HK-2 (cell line): Measurements from ENCODE around the gene APEH.

Source experiments
- DNase-seq: peaks from one replicate; pipeline ENCODE4 v3.0.0-alpha.2; 2018; ENCODE audit not compliant: unreplicated experiment

The APEH gene

DNA sequence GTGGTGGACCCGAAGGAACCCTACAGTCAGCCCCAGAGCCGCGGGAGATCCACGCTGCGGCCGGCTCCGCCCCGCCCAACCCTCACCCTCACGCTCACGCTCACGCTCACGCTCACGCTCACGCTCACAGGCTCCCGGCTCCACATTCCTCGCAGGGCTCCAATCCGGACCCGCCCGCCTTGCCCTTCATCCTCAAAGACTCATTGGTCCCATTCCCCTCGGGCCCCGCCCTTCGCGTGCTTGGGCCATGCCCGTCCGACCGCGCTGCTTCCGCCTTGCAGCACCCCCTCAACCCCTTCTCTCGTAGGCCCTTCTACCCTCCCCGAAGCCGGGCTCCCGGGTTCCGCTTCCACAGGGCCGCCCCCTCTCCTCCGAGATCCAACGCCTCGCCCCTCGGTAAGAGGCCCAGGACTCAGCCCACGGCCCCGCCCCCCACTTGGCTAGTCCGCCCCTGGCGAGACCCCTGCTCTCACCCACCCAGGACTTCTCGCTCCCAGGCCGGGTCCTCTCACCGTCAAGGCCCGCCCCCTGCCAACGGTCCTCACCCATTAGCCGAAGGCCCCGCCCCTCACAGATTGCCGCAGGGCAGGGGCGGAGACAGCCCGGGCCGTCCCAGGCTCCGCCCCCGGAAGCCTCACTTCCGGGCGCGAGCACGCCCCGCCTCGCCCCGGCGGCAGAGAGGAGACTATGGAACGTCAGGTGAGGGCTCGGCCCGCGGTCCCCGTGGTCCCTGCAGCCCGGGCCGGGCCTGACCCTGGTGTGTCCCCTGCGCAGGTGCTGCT lies at the start of gene APEH:
APEH (plus strand) TSS at position 637 of the 782 bp plus-strand sequence; CDS start at position 688, 51 bp downstream.
- peak; percentile 97 for DNase-seq

DNA sequence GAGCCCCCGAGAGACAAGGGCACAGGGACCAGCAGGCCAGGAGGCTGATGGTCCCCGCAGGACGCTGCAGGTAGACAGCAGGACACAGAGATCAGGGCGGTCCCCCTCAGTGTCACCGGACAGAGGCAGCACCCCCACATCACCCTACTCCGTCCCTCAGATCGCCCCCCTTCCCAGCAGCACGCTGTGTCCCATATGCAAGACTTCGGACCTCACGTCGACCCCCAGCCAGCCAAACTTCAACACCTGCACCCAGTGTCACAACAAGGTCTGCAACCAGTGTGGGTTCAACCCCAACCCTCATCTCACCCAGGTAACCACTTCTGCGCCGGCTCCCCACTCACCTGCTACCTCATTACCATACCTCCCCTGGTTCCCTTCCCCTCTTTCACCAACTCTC lies 49.1 kb upstream of the APEH start:
- no peak for DNase-seq

DNA sequence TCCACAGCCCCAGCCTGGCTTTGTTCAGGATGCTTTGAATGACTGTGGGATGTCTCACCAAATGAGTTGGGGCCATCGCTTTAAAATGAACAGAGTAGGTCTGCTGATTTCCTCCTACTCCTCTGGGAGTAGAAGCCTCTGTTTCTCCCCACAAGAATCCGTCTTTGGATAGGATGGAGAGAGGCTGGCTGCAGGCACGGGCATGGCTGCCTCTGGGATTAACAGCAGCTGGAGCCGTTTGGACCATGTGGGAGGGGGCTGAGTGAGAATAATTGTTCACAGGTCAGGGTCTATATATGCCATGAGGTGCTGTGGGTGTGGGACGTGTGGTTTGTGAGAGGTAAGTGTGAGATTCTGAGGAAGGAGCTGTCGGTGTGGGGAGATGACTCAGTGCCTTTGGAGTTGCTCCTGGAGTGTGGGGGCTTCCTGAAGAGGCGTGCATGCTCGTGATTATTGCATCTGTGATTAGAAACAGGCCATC lies 48.0 kb upstream of the APEH start:
- no peak for DNase-seq

DNA sequence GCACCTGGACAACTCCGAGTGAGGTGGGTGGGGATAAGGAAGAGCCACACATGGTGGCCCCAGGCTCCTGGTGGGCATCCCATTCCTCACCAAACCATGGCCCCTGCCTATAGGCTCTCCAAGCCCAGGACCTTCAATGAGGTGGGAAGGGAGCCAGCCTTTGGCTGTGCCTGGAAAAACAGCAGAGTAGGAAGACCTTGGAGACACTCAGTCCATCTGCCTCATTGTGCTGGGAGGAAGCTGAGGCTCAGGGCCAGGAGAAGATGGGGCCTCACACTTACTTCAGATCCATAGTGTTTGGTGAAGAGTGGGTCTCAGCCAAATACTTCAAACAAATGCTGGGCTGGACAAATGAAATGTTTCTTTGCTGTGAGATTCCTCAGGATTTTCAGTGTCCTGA lies 47.4 kb upstream of the APEH start:
- DNase-seq = no peak

DNA sequence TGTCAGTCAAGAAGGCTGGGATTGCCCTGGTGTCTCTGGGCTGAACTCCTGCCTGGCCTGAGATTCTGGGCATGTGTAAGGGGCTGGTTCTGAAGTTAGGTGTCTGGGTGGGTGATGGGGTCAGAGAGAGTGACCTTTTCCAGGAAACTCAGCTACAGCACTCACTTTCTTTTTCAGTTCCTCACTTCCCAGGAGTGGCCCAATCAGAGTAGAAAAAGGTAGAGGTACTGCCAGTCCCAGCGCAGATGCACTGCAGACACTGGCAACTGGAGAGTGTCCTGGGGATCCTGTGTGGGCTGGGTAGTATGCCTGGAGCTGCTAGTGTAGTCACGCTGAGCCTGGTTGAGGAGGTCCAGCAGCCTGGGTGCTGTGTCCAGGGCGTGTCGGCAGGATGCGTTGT lies 46.5 kb upstream of the APEH start:
- DNase-seq = no peak

DNA sequence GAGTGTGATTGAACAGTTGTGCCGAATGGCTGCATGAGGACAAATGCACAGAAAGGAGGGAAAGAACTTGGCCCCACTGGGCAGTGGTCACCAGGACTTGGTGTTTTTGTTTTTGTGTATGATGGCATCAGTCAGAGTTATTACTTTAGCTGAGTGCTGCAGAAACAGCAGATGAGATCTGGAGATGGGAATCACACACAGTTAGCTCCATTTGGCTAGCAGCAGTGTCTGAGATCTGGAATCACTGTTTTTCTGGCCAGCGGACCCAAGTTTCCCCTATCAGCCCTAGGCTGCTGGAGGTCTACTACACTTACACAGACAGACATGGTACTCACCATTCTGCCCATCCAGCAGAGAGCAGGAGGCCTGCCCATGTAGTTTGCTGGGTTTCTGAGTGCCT lies 45.9 kb upstream of the APEH start:
- no peak for DNase-seq

DNA sequence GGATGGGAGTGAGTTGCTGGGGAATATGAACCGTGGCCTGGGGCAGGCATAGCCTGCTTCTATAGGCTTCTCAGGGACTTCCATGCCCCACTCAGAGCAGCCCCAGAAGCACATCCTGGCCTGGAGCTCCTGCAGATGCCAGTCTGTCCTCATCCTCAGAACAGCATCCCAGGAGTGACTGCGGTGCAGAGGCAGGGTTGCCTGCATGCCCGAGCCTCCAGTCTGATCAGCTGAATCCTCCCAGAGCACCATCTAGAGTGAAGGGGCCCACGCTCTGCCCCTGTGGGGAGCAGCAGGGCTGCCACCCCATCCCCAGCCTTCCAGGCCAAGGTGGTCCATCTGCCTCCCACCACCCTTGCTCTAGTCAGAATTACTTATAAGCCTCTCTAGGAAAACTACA lies 44.7 kb upstream of the APEH start:
- DNase-seq = no peak

DNA sequence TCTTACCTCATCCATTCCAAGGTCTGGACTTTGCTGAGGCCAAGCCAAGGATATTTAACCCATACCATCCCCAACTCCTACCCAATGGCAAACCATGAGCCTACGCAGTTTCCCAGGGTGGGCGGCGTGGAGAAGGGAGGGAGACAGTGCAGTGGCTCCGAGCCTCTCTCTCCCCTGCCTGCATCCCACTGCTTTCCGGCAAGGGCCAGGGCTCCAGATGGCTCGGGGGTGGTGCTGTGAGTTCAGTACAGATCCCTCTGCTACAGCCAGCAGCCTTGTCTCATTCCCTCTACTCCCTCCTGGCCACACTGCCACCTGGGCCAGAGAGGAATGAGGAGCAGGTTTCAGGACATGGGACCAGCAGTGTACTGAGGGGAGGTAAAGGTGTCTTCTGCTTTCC lies 44.3 kb upstream of the APEH start:
- DNase-seq = no peak

DNA sequence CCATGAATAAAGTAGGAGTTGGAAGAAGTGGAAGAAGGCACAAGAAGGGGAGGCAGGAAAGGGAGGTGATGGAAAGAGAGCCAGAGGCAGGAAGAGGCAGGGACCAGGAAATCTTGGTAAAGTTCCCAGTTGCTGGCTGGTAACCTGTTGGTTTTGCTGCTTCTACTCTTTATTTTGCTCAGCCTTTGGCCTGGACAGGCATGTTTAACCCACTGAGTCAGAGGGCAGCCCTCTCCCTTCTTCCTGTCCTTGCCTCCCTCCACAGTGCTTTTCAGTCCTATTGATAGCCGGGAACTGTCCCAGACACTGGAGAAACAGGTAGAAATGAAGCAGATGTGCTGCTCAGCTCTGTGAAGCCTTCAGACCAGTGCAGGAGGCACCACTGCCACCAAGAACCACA lies 43.4 kb upstream of the APEH start:
- no peak for DNase-seq

DNA sequence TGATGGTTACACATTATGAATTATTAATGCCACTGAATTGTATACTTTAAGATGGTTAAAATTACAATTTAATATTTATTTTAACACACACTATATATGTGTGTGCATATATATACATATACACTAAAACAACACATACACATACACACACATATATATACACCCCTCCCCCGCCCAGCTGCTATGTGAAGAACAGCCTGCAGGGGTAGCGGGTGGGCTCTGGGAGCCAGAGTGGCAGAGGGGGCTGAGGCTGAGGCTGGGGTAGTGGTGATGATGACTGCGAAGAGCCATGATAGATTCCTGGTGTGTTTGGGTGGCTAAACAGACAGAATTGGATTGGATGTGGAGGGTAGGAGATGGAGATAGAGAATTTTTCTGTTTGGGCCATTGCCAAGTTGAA lies 39.4 kb upstream of the APEH start:
- DNase-seq = no peak

DNA sequence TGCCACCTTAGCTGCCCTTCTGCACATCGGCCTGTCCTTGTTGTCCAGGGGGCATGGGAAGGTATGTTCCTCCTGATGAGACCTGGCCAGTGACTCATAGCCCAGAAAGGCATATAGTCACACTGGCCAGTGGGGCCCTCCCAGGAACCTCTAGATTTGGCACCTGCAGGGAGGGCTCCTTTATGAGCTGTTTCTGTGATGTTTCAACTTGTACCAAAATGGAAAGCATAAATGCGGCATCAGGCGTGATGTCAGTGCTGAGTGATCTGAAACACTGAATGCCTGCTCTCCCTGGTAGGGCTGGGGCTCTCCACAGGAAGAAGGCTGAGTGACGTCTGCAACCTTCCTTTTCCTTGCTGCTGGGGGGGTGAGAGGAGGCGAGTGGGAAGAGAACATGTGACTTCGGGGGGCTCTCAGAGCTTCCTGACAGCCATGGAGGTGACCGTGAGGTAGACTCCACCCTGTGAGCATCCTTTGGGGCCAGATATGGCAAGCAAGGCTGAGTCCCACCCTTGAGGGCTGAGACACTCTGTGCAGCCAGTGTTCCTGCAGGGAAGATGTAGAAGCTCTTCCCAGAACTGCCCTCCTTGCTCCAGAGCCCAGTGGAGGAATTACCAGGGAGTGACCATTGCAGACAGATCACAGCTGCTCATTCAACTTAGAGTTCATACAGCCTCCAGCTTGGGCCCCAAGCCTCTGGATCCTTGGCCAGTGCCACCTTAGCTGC lies 37.1 kb upstream of the APEH start:
- DNase-seq = no peak

DNA sequence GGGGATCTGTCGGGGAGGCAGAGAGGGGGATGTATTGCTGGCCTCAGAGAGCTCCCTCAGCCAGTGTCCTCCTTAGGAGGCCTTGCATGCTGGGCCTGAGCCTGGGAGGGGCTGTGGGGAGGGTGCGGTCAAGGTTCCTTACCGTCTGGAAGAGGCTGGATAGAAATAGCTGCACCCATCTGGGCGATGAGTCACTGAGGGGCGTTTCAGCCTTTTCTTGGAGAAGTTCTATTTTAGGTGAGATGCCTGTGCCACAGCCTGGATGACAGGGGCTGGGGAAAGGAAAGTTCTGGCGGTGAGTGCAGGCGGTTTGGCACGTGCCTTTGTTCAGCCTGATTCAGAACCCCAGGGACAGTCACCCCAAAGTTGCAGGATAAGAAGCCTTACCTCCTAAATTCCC lies 35.7 kb upstream of the APEH start:
- DNase-seq = peak; percentile 54

DNA sequence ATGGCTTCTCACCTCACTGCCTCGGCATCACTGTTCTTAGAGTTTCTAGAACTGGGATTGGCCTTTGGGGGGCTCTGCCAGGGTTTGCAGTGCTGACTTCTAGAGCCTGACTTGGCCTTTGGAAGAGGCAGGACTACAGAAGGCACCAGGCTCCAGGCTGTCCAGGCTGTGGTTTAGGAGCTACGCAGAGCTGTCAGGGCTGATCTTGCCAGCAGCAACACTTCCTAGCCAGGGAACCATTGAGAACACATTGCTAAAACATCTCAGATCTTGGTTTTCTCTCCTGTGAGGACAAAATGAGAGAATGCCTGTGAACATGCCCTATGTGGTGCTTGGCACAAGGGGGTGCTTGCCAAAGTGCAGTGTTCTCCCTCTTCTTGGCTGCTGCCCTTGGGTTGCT lies 34.6 kb upstream of the APEH start:
- no peak for DNase-seq

DNA sequence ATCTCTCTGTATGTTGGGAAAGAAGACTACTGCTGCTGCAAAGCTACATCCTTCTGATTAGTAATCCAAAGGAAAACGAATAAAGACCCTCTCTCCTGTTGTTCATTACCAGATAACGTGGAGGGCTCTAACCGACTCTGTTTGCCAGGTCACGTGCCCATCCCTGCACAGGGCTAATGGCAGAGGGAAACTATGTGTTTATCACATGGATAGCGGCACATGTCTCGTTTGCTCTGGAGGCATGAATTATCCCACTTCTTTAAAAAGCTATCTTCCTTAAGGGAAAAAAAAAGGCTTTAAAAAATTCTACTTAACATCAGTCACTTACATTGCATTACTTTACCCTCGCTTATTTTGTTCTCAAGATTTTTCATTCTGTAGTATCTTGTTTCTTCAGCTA lies 32.9 kb upstream of the APEH start:
- DNase-seq = no peak

DNA sequence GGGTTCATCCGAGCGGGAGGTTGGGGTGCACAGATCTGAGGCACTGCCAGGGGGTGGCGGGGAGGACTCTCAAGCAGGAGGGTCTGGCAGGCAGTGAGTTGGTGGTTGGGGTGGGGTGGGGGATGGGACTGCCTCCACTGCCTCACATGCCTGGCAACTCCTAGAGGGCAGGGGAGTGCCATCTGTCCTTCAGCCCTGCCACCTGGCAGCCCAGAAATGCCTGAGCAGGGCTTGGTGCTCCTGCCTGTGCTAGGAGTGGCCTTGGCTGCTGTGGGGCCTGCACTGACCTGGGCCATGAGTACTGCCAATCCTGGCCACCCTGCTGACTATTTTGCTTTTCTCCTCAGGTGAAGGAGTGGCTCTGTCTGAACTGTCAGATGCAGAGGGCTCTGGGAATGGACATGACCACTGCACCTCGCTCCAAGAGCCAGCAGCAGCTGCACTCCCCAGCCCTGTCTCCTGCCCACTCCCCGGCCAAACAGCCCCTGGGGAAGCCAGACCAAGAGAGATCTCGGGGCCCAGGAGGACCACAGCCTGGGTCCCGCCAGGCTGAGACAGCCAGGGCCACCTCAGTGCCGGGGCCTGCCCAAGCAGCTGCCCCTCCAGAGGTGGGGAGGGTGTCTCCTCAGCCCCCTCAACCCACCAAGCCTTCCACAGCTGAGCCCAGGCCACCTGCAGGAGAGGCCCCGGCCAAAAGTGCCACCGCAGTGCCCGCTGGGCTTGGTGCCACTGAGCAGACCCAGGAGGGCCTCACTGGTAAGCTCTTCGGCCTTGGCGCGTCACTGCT lies 32.0 kb upstream of the APEH start:
- no peak for DNase-seq

DNA sequence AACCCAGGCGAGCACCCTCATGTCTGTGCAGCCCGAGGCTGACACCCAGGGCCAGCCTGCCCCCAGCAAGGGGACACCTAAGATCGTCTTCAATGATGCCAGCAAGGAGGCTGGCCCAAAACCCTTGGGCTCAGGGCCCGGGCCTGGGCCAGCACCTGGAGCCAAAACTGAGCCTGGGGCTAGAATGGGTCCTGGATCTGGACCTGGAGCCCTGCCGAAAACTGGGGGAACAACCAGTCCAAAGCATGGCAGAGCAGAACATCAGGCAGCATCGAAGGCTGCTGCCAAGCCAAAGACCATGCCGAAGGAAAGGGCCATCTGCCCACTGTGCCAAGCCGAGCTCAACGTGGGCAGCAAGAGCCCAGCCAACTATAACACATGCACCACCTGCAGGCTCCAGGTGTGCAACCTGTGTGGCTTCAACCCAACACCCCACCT lies 31.4 kb upstream of the APEH start:
- DNase-seq = no peak

DNA sequence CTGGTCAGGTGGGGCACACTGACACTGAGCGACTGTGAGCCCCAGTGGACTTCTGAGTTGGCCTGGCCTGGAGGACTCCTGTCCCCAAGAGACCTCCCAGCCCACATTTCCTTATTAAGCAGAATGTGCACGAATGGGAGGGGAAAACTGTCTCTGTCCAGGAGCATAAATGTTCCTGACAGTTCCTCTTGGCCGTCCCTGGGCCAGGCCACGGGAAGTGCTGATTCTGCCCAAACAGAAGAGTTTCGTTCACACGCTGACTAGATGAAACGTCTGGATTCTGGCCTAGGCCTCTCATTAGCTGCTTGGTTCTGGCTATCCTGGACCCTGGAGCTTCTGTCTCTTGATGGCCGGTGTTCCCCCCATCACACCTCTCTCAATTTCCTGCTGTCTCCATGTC lies 29.5 kb upstream of the APEH start:
- DNase-seq = no peak

DNA sequence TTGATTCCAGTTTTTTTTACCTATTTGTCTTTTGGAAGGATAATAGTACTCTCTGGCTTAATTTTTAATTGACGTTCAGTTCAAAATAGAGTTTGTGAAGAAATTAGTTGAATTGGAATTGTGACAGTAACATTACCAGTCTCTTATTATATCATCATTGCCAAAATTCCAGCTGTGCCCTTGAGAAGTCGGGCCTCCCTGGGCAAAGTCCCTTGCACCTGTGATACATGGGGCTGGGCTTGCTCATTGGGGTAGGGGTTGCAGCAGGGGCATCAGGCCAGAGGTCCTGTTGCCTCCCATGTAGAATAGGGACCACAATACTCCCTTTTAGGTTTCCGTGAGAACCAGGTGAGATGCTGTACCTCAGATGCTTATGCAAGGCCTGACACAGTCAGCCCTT lies 27.9 kb upstream of the APEH start:
- no peak for DNase-seq

DNA sequence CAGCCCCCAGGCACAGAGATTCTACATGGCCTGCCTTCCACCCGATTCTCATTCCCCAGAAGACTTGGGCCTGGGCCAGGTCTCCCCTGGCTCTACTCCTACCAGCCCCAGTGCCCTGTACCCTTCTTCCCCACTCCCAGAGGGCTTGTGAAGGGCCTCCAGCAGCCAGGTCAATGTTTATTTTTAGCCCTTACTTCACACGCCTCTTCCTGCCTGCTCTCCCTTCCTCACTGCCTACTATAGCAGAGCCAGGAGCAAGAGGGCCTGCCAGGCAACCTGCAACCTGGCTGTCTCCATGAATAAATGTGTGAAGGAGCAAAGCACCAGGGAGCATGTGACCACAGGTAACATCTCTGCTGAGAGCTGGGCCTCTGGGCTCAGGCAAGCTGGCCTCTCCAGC lies 26.4 kb upstream of the APEH start:
- no peak for DNase-seq

DNA sequence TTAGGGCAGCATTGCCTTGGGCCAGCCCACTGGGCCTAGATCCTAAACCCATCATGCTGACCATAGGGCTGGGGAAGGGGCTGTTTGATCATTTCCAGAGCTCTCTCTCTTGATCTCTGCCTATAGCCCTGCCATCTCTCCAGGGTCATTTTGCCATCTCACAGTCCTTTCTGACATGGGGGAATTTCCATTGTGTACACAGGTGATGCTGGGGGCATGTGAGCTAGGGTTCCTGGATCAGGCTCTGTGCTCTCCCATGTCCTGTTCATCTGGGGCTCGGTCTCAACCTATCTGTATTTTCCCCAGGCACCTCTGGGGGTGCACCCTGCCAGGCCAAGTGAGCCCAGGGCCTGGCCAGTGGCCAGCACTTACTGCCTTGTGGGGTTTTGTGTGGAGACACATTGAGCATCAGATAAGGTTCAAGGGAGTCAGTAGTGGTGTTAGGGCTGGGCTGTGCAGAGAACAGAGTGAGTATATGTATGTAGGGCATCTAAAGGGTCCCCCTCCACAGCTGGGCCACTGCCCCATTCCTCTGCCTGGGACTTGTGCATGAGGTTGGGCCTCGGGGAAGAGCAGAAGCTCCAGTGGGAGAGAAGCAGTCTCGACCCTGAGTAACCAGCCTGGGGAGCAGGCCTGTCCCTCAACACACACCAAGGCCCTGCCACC lies 25.7 kb upstream of the APEH start:
- no peak for DNase-seq

DNA sequence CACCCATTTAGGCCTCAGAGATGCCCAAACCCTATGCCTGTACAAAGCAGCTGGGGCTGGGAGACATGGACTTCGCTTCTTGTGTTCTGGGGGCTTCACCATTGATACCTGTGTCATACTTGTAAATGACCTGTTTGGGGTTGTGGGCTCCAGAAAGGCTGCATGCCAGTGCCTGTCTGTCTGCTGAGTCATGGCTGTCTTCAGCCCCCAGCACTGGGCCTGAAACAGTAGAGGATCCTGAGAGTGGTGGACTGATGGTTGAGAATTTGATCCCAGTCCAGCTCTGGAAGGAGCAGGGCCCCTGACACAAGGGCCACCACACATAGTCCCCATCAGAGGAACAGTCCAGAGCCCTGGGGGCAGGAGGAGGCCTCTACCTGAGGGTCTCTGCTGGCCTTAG lies 24.6 kb upstream of the APEH start:
- no peak for DNase-seq

DNA sequence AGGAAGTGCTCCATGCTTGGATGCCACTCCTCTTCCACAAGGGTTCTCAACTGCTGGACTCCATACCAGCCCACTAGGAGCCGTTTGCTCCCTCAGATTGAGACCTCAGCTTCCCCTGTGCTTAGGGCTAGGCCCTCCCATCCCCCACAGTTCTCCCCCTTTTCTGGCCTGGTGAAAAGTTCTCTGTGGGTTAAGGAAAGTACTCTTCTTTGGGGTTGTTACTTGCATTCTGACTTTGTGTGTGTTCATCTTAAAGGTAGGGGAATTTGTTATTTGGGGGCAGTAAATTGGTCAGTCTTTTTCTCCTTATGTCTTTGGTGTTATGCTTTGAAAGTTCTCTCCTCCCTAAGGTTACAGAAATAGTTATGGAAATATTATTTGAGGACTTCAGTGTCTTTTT lies 24.0 kb upstream of the APEH start:
- DNase-seq = no peak
